GM23338 (cell line): ENCODE results near the gene PAM16. TPM values are rescaled to one million over a fixed set of nuclear protein-coding genes. Genes with fewer than 3 reads are reported as not detected.
"Not testable (repeated sequence)": the region's sequence is repeated elsewhere in the genome, so short reads cannot be mapped to it uniquely, and the experiment has no call there.

Experiments
- ATAC-seq: fragments of 200-7000 bp; cut with Tn5 transposase; 3 replicates; pipeline ENCODE4 v1.9.1; 2020
- DNase-seq: peaks from one replicate; pipeline ENCODE4 v3.0.0-alpha.2; 2015; ENCODE audit warnings: low spot score
- H2AFZ ChIP-seq: fragments of 200-600 bp; sonication (generic); 2 replicates; pipeline ENCODE4 v1.8.0; 2016; ENCODE audit warnings: antibody characterized with exemption, mild to moderate bottlenecking, moderate library complexity
- H3F3A ChIP-seq: fragments of 200-600 bp; sonication (generic); replicated peaks from 2 replicates; pipeline ENCODE4 v1.8.0; 2017; ENCODE audit warnings: antibody characterized with exemption, mixed run types, low read depth
- H3K27ac ChIP-seq: fragments of 200-600 bp; sonication (generic); 2 replicates; pipeline ENCODE4 v1.6.1; 2016; ENCODE audit warnings: low read depth
- H3K27me3 ChIP-seq: fragments of 200-600 bp; sonication (generic); 2 replicates; pipeline ENCODE4 v1.8.0; 2016; ENCODE audit warnings: mild to moderate bottlenecking, mixed run types, moderate library complexity; ENCODE audit not compliant: insufficient read depth
- H3K36me3 ChIP-seq: fragments of 200-600 bp; sonication (generic); 2 replicates; pipeline ENCODE4 v1.8.0; 2016; ENCODE audit warnings: mild to moderate bottlenecking; ENCODE audit not compliant: insufficient read depth
- H3K4me1 ChIP-seq: fragments of 200-600 bp; sonication (generic); 2 replicates; pipeline ENCODE4 v1.8.0; 2016; ENCODE audit warnings: mild to moderate bottlenecking, moderate library complexity; ENCODE audit not compliant: insufficient read depth
- H3K4me2 ChIP-seq: fragments of 200-600 bp; sonication (generic); 2 replicates; pipeline ENCODE4 v1.7.1; 2017; ENCODE audit warnings: mixed run types
- H3K4me3 ChIP-seq: fragments of 200-600 bp; sonication (generic); 2 replicates; pipeline ENCODE4 v1.6.1; 2016; ENCODE audit warnings: mixed run types
- H3K79me2 ChIP-seq: fragments of 200-600 bp; sonication (generic); replicated peaks from 2 replicates; pipeline ENCODE4 v1.8.0; 2017; ENCODE audit warnings: mild to moderate bottlenecking; ENCODE audit not compliant: insufficient read depth
- H3K9me2 ChIP-seq: fragments of 200-600 bp; sonication (generic); 2 replicates; pipeline ENCODE4 v1.8.0; 2017; ENCODE audit not compliant: insufficient read depth
- H4K20me1 ChIP-seq: fragments of 200-600 bp; sonication (generic); replicated peaks from 2 replicates; pipeline ENCODE4 v1.8.0; 2017; ENCODE audit warnings: mild to moderate bottlenecking; ENCODE audit not compliant: insufficient read depth
- H3K27ac Mint-ChIP-seq: 2 replicates; pipeline ENCODE4 v1.8.0; 2020; ENCODE audit warnings: inconsistent platforms, mild to moderate bottlenecking, moderate library complexity, mixed read lengths
- H3K27me3 Mint-ChIP-seq: 3 replicates; pipeline ENCODE4 v1.8.0; 2022; ENCODE audit warnings: low read depth, mild to moderate bottlenecking, moderate library complexity, mixed read lengths, inconsistent platforms; ENCODE audit not compliant: insufficient read depth, poor library complexity
- H3K36me3 Mint-ChIP-seq: 3 replicates; pipeline ENCODE4 v1.8.0; 2021; ENCODE audit warnings: low read depth, mild to moderate bottlenecking, inconsistent platforms, moderate library complexity, mixed read lengths
- H3K4me1 Mint-ChIP-seq: 3 replicates; pipeline ENCODE4 v1.8.0; 2020; ENCODE audit warnings: mild to moderate bottlenecking, inconsistent platforms, mixed read lengths
- H3K4me3 Mint-ChIP-seq: 3 replicates; pipeline ENCODE4 v1.8.0; 2021; ENCODE audit warnings: moderate library complexity, mild to moderate bottlenecking, inconsistent platforms, mixed read lengths
- H3K9me3 Mint-ChIP-seq: 3 replicates; pipeline ENCODE4 v1.8.0; 2020; ENCODE audit warnings: moderate library complexity, mild to moderate bottlenecking, inconsistent platforms, mixed read lengths
- CTCF ChIP-seq, 2 experiments: fragments of 200-600 bp in 1 of 2; sonication (generic) in 1 of 2; conservative IDR thresholded peaks; 2 replicates each; pipeline versions ENCODE4 v1.5.1 to v1.6.1; 2016 to 2017; ENCODE audit warnings: antibody characterized with exemption in 2 of 2, low read depth in 2 of 2, mild to moderate bottlenecking in 2 of 2, moderate library complexity in 1 of 2
- EZH2 ChIP-seq: fragments of 200-600 bp; sonication (generic); IDR thresholded peaks from one replicate; pipeline ENCODE4 v1.8.0; 2017; ENCODE audit warnings: antibody characterized with exemption, mild to moderate bottlenecking, low read depth; ENCODE audit not compliant: unreplicated experiment
- EZH2phosphoT487 ChIP-seq: fragments of 200-600 bp; sonication (generic); IDR thresholded peaks from one replicate; pipeline ENCODE4 v1.8.1; 2018; ENCODE audit warnings: antibody characterized with exemption; ENCODE audit not compliant: unreplicated experiment
- NANOG ChIP-seq: IDR thresholded peaks from 2 replicates; pipeline ENCODE4 v1.6.1; 2016; ENCODE audit warnings: antibody characterized with exemption, borderline replicate concordance
- REST ChIP-seq: IDR thresholded peaks from one replicate; pipeline ENCODE4 v1.6.1; 2018; ENCODE audit warnings: antibody characterized with exemption; ENCODE audit not compliant: unreplicated experiment
- polyA plus RNA-seq: library from polyadenylated mRNA; unstranded; fragments of >200 nt; fragmentation: Nextera tagmentation; extraction: Ambion mirVana; gene quantifications from 2 replicates; pipeline ENCODE4 v1.2.1, GENCODE V29; 2016
- total RNA-seq: library from RNA; depleted of rRNA; stranded (reverse); fragments of >200 nt; shearing (Covaris generic); gene quantifications from 2 replicates; pipeline ENCODE4 v1.2.3, GENCODE V29; 2014
- TF ChIP-seq, protein P1 (sequence below): fragments of 250-450 bp; sonication (Bioruptor Pico); IDR thresholded peaks from 2 replicates; pipeline ENCODE4 v1.5.0; 2020; ENCODE audit warnings: mild to moderate bottlenecking, moderate library complexity

Gene PAM16
- total and polyA plus RNA-seq, 2 experiments from 2014 or later: 84.1 to 283 TPM

DNA sequence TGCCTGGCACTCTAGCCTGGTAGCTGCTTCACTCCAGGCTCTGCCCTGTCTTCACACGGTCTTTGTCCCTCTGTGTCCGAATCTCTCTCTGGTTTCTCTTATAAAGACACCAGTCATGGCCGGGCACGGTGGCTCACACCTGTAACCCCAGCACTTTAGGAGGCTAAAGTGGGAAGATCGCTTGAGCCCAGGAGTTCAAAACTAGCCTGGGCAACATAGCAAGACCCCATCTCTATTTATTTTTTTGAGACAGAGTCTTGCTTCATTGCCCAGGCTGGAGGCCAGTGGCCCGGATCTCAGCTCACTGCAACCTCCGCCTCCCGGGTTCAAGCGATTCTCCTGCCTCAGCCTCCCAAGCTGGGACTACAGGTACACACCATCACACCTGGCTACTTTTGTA lies 17.4 kb downstream of the PAM16 start:
- not testable (repeated sequence) for H3K9me3 Mint-ChIP-seq, H4K20me1 ChIP-seq

GRCh38 chr16:4333308-4333638 lies 17.8 kb downstream of the PAM16 start:
- no peaks in the 10 kb centered on the region; the same call in 1 of the 2 replicates for H4K20me1 ChIP-seq

More for the DNA sequence above, 17.4 kb downstream of the PAM16 start:
- Histone ChIP-seq H3F3A (peaks cover 20% of the 10 kb centered on the region; the same call in 1 of the 2 replicates), H3K79me2 (peaks cover 30% of the 10 kb centered on the region)
- not testable (repeated sequence) for H3K4me3 ChIP-seq, H3K27ac ChIP-seq, H3K27me3 ChIP-seq, H3K4me1 ChIP-seq, H3K27ac Mint-ChIP-seq, H3K4me3 Mint-ChIP-seq, H3K36me3 ChIP-seq, H3K9me2 ChIP-seq, H3K4me2 ChIP-seq, ATAC-seq, DNase-seq, H2AFZ ChIP-seq, H3K4me1 Mint-ChIP-seq
- Mint-ChIP-seq H3K27me3 (peaks cover 12% of the 10 kb centered on the region), H3K36me3 (peaks cover 14% of the 10 kb centered on the region)

More at GRCh38 chr16:4333308-4333638, 17.8 kb downstream of the PAM16 start:
- no peak overlapping the region for H3K27ac Mint-ChIP-seq
- Histone ChIP-seq H2AFZ (no peak overlapping the region), H3K9me2 (no peaks in the 10 kb centered on the region), H3K79me2 (peaks cover 34% of the 10 kb centered on the region), H3K27ac (no peak overlapping the region), H3K36me3 (no peaks in the 10 kb centered on the region), H3K4me3 (no peak overlapping the region), H3K4me1 (peaks cover 7% of the 10 kb centered on the region), H3K4me2 (no peak overlapping the region), H3F3A (peaks cover 20% of the 10 kb centered on the region; the same call in 1 of the 2 replicates), H3K27me3 (no peaks in the 10 kb centered on the region)
- no peak overlapping the region for H3K4me3 Mint-ChIP-seq
- no peaks in the 10 kb centered on the region for H3K9me3 Mint-ChIP-seq
- ATAC-seq (no peak), DNase-seq (no peak)
- H3K36me3 Mint-ChIP-seq: peaks cover 14% of the 10 kb centered on the region
- peaks cover 10% of the 10 kb centered on the region for H3K4me1 Mint-ChIP-seq
- TF ChIP-seq REST (no peak), EZH2phosphoT487 (no peak), NANOG (no peak), CTCF (conservative IDR thresholded peaks at IDR 0.05; ENCODE audit: low read depth in 2 of 2) (no peak), EZH2 (no peak)
- TF ChIP-seq, protein P1, sequence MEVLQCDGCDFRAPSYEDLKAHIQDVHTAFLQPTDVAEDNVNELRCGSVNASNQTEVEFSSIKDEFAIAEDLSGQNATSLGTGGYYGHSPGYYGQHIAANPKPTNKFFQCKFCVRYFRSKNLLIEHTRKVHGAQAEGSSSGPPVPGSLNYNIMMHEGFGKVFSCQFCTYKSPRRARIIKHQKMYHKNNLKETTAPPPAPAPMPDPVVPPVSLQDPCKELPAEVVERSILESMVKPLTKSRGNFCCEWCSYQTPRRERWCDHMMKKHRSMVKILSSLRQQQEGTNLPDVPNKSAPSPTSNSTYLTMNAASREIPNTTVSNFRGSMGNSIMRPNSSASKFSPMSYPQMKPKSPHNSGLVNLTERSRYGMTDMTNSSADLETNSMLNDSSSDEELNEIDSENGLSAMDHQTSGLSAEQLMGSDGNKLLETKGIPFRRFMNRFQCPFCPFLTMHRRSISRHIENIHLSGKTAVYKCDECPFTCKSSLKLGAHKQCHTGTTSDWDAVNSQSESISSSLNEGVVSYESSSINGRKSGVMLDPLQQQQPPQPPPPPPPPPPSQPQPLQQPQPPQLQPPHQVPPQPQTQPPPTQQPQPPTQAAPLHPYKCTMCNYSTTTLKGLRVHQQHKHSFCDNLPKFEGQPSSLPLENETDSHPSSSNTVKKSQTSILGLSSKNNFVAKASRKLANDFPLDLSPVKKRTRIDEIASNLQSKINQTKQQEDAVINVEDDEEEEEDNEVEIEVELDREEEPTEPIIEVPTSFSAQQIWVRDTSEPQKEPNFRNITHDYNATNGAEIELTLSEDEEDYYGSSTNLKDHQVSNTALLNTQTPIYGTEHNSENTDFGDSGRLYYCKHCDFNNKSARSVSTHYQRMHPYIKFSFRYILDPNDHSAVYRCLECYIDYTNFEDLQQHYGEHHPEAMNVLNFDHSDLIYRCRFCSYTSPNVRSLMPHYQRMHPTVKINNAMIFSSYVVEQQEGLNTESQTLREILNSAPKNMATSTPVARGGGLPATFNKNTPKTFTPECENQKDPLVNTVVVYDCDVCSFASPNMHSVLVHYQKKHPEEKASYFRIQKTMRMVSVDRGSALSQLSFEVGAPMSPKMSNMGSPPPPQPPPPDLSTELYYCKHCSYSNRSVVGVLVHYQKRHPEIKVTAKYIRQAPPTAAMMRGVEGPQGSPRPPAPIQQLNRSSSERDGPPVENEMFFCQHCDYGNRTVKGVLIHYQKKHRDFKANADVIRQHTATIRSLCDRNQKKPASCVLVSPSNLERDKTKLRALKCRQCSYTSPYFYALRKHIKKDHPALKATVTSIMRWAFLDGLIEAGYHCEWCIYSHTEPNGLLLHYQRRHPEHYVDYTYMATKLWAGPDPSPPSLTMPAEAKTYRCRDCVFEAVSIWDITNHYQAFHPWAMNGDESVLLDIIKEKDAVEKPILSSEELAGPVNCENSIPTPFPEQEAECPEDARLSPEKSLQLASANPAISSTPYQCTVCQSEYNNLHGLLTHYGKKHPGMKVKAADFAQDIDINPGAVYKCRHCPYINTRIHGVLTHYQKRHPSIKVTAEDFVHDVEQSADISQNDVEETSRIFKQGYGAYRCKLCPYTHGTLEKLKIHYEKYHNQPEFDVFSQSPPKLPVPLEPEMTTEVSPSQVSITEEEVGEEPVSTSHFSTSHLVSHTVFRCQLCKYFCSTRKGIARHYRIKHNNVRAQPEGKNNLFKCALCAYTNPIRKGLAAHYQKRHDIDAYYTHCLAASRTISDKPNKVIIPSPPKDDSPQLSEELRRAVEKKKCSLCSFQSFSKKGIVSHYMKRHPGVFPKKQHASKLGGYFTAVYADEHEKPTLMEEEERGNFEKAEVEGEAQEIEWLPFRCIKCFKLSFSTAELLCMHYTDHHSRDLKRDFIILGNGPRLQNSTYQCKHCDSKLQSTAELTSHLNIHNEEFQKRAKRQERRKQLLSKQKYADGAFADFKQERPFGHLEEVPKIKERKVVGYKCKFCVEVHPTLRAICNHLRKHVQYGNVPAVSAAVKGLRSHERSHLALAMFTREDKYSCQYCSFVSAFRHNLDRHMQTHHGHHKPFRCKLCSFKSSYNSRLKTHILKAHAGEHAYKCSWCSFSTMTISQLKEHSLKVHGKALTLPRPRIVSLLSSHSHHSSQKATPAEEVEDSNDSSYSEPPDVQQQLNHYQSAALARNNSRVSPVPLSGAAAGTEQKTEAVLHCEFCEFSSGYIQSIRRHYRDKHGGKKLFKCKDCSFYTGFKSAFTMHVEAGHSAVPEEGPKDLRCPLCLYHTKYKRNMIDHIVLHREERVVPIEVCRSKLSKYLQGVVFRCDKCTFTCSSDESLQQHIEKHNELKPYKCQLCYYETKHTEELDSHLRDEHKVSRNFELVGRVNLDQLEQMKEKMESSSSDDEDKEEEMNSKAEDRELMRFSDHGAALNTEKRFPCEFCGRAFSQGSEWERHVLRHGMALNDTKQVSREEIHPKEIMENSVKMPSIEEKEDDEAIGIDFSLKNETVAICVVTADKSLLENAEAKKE (CRISPR knock-in tag): no peak
- H3K27me3 Mint-ChIP-seq: peaks cover 12% of the 10 kb centered on the region
